ENCODE data around the gene FUBP3.
"Not testable (repeated sequence)": the region's sequence is repeated elsewhere in the genome, so short reads cannot be mapped to it uniquely, and the experiment has no call there.

FUBP3 gene

GRCh38 chr9:130557077-130557468, 22.3 kb upstream of the FUBP3 start:
- DNase-seq, result no peak

GRCh38 chr9:130561056-130561455, 18.3 kb upstream of the FUBP3 start:
- DNase-seq, result no peak

- DNase-seq, result not testable (repeated sequence)
These were observed 16.9 kb upstream of the FUBP3 start for GRCh38 chr9:130562525-130562924.

GRCh38 chr9:130563797-130564196, 15.6 kb upstream of the FUBP3 start:
- DNase-seq, result no peak

GRCh38 chr9:130565792-130566191, 13.6 kb upstream of the FUBP3 start:
- DNase-seq, result no peak

GRCh38 chr9:130570208-130570607, 9.2 kb upstream of the FUBP3 start:
- no peak for DNase-seq

- DNase-seq, result no peak
These were observed 3.9 kb upstream of the FUBP3 start for GRCh38 chr9:130575514-130575913.

- no peak for DNase-seq
These were observed 3.2 kb upstream of the FUBP3 start for GRCh38 chr9:130576176-130576575.

- DNase-seq, result no peak
These were observed 524 bp downstream of the FUBP3 start for GRCh38 chr9:130579738-130580463.

- DNase-seq, result no peak
These were observed 2.4 kb downstream of the FUBP3 start for GRCh38 chr9:130581766-130582165.

GRCh38 chr9:130583271-130583670, 3.9 kb downstream of the FUBP3 start:
- DNase-seq, result no peak

- no peak for DNase-seq
These were observed 8.5 kb downstream of the FUBP3 start for GRCh38 chr9:130587921-130588320.

GRCh38 chr9:130588416-130588815, 9.0 kb downstream of the FUBP3 start:
- DNase-seq, result no peak

- DNase-seq, result no peak
These were observed 10.4 kb downstream of the FUBP3 start for GRCh38 chr9:130589754-130590153.

- no peak for DNase-seq
These were observed 10.9 kb downstream of the FUBP3 start for GRCh38 chr9:130590305-130590704.

- no peak for DNase-seq
These were observed 13.6 kb downstream of the FUBP3 start for GRCh38 chr9:130593020-130593419.

- no peak for DNase-seq
These were observed 17.9 kb downstream of the FUBP3 start for GRCh38 chr9:130597228-130597627.

- DNase-seq, result no peak
These were observed 18.8 kb downstream of the FUBP3 start for GRCh38 chr9:130598188-130598587.

- DNase-seq, result no peak
These were observed 20.2 kb downstream of the FUBP3 start for GRCh38 chr9:130599625-130600024.

GRCh38 chr9:130601100-130601499, 21.7 kb downstream of the FUBP3 start:
- DNase-seq, result no peak

GRCh38 chr9:130604295-130604694, 24.9 kb downstream of the FUBP3 start:
- no peak for DNase-seq

GRCh38 chr9:130606887-130607600, 27.7 kb downstream of the FUBP3 start:
- no peak for DNase-seq

GRCh38 chr9:130607640-130608420, 28.5 kb downstream of the FUBP3 start:
- no peak for DNase-seq
